Measurements from ENCODE around the gene CRYBA2. TPM values are rescaled to one million over a fixed set of nuclear protein-coding genes. Genes with fewer than 3 reads are reported as not detected.

Gene CRYBA2
- total and polyA plus RNA-seq, 2 of the 8 experiments (the other 6 are each of a cell fraction or from before 2014, with no cell fraction given): not detected

DNA sequence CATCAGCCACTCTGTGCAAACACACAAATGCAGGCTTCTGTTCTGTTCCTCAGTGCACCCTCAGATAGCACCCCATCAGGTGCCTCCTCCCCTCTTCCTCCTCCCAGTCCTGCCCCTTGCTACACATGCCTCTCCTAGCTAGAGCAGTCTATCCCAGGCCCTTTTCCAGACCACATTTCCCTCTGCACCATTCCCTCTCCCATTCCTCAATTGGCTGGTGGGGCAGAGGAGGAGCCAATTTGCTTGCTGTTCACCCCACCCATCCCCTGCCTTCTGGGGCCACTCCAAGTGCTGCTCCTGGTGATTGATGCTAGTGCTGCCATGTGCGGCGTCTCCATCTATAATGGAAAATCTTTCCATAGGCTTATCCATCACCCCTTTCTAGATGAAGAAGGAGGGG is 42.7 kb upstream of the CRYBA2 start:
- Histone ChIP-seq H3K9me3 (ENCODE audit: insufficient read depth in 2 of 2, low read depth in 1 of 2, low read length in 1 of 2) (no peaks in the 10 kb centered on the region), H3K56ac (replicated peaks; ENCODE audit: insufficient read length, low read depth, low read length) (no peak overlapping the region), H3K36me3 (ENCODE audit: control insufficient read depth in 2 of 4, insufficient read depth in 4 of 4, low read length in 3 of 4) (no peaks in the 10 kb centered on the region), H3K4ac (replicated peaks; ENCODE audit: insufficient read length, low read depth, low read length) (no peak overlapping the region), H3K79me2 (ENCODE audit: control insufficient read depth in 1 of 2, insufficient read depth in 2 of 2, low read length in 2 of 2) (no peaks in the 10 kb centered on the region), H3K23ac (ENCODE audit: insufficient read length) (no peak overlapping the region), H4K8ac (ENCODE audit: extremely low read depth, insufficient read depth, low read length) (peak overlapping the region; percentile 59; the same call in 1 of the 2 replicates), H3K23me2 (ENCODE audit: low read depth, low read length) (no peaks in the 10 kb centered on the region), H3K18ac (ENCODE audit: extremely low read depth, low read length) (no peak overlapping the region), H2BK20ac (ENCODE audit: low read length) (no peak overlapping the region), H3K4me1 (replicated peaks in 1 of 4; ENCODE audit: control insufficient read depth in 3 of 4, insufficient read depth in 4 of 4, low read length in 3 of 4) (no peaks in the 10 kb centered on the region), H2AK5ac (ENCODE audit: low read depth, low read length) (no peak overlapping the region), H2BK120ac (replicated peaks; ENCODE audit: low read depth, low read length) (no peak overlapping the region), H4K20me1 (replicated peaks in 1 of 2; ENCODE audit: control insufficient read depth in 1 of 2, insufficient read depth in 2 of 2, low read length in 2 of 2) (no peaks in the 10 kb centered on the region), H4K5ac (ENCODE audit: insufficient read length, low read depth, low read length) (no peak overlapping the region), H3K79me1 (ENCODE audit: low read depth, low read length) (no peaks in the 10 kb centered on the region), H3K27me3 (replicated peaks in 1 of 4; ENCODE audit: control insufficient read depth in 3 of 4, extremely low read depth in 1 of 4, insufficient read depth in 3 of 4, low read length in 3 of 4) (peaks cover 0 to 5% (median 0%) of the 10 kb centered on the region in 4 experiments; a peak in 1 of 7 replicates), H2BK15ac (ENCODE audit: low read length) (no peak overlapping the region), H3K14ac (ENCODE audit: insufficient read length) (no peak overlapping the region), H3K4me2 (ENCODE audit: insufficient read depth in 1 of 2, low read depth in 2 of 2, low read length in 2 of 2) (no peak overlapping the region), H4K91ac (replicated peaks; ENCODE audit: insufficient read length, low read length) (no peak overlapping the region), H3K27ac (ENCODE audit: low read depth, low read length) (no peak overlapping the region), H2AFZ (ENCODE audit: low read length) (no peak overlapping the region), H3K9ac (replicated peaks in 1 of 4; ENCODE audit: extremely low read depth in 1 of 4, low read depth in 3 of 4, low read length in 3 of 4) (no peak overlapping the region), H2BK5ac (ENCODE audit: low read depth, low read length) (no peak overlapping the region), H3K4me3 (ENCODE audit: extremely low read depth in 1 of 4, insufficient read depth in 2 of 4, low read depth in 3 of 4, low read length in 4 of 4) (no peak overlapping the region), H2BK12ac (ENCODE audit: low read depth, low read length) (no peak overlapping the region)
- no peak for DNase-seq (ENCODE audit: low read depth in 1 of 2, low spot score in 2 of 2)
- no peak for FAIRE-seq
- WGBS, 2 experiments (ENCODE audit: extremely low coverage in 1 of 2, insufficient coverage in 1 of 2, insufficient read length in 1 of 2, insufficient replicate concordance in 2 of 2, low coverage in 1 of 2, low lambda C conversion rate in 2 of 2, missing lambda C conversion rate in 1 of 2): 87% methylated on average over 2 of the region's 2 CpGs; no CpG with 5 or more reads in 1 of the 2 experiments
- ChIA-PET POLR2A (ENCODE audit: partially characterized antibody) (no interaction called here), CTCF (ENCODE audit: partially characterized antibody) (interaction anchor here (0.6 to 62.8 kb wide), 5 partner anchors 11 to 707 kb away, joined by 3 to 1777 read pairs (median 4); partner anchors contain the start of genes CFAP65 and IHH)
- TF ChIP-seq TAF7 (optimal IDR thresholded peaks at IDR 0.05; ENCODE audit: borderline replicate concordance, low read depth, low read length): no peak
- TF ChIP-seq MAX (IDR thresholded peaks at IDR 0.05): no peak
- no peak for TF ChIP-seq CTBP2 (IDR thresholded peaks at IDR 0.05; ENCODE audit: borderline replicate concordance, insufficient read depth, insufficient read length, low read length)
- TF ChIP-seq KDM4A (IDR thresholded peaks at IDR 0.05; ENCODE audit: low read depth, low read length, severe bottlenecking): no peak
- TF ChIP-seq RBBP5 (IDR thresholded peaks at IDR 0.05; ENCODE audit: borderline replicate concordance, low read depth, low read length): no peak
- TF ChIP-seq RAD21 (IDR thresholded peaks at IDR 0.05 in 1 of 2, conservative IDR thresholded peaks at IDR 0.05 in 1 of 2; ENCODE audit: low read depth in 2 of 2, low read length in 2 of 2): no peak
- no peak for TF ChIP-seq SRF (IDR thresholded peaks at IDR 0.05; ENCODE audit: low read depth, low read length)
- no peak for TF ChIP-seq TAF1 (IDR thresholded peaks at IDR 0.05; ENCODE audit: low read depth, low read length)
- no peak for TF ChIP-seq SIN3A (conservative IDR thresholded peaks at IDR 0.05 in 1 of 2, IDR thresholded peaks at IDR 0.05 in 1 of 2; ENCODE audit: low read depth in 1 of 2, low read length in 2 of 2)
- TF ChIP-seq NANOG (IDR thresholded peaks at IDR 0.05; ENCODE audit: insufficient read depth, low read depth, low read length, poor library complexity, severe bottlenecking): no peak
- no peak for TF ChIP-seq ATF2 (IDR thresholded peaks at IDR 0.05; ENCODE audit: low read length)
